NT2/D1 (cell line): ENCODE measurements around the gene COL18A1.

Source experiments
- SUZ12 ChIP-seq: IDR thresholded peaks from 2 replicates; pipeline ENCODE4 v1.6.1; 2011; ENCODE audit not compliant: insufficient read length, insufficient read depth; ENCODE audit errors: extremely low read depth
- YY1 ChIP-seq: IDR thresholded peaks from 2 replicates; pipeline ENCODE4 v1.6.1; 2011; ENCODE audit not compliant: insufficient read length, insufficient read depth

DNA sequence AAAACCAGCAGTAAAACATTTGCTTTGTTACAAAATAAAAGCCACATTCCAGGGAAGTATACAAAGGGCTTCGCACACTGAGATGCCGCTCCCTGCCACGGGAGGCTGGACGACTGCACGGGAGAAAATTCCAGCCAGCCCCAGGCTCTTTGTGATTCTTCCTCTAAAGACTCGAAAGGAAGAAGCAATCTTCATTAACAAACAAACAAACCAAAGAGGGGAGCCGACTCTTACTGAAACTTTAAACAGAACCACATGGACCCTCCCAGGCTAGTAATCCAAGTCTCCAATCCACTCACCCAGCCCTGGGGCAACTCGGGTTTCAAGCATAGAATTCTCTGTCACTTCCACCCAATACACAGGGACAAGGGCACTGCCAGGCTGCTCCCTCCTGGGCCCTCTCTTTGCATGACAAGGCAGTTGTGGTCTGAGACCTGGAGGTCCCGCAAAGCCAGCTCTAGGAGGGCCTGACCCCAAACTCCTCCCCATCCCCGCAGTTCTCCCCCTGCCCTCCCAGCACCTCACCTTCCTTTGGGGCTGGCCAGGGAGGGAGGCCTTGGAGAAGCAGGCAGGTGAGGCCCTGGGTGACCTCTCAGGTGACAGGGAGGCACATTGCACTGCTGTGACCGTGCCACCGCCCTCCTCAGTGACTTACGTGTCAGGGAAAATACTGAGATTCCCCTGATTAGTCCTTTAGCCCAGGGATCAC is 26.6 kb upstream of the COL18A1 start:
- no peak for TF ChIP-seq YY1
- TF ChIP-seq SUZ12, result no peak
